ENCODE results near the gene FGFBP2. TPM values are rescaled to one million over a fixed set of nuclear protein-coding genes. Genes with fewer than 3 reads are reported as not detected.

Gene FGFBP2
- total RNA-seq, 1 experiment from 2014 or later = not detected

DNA sequence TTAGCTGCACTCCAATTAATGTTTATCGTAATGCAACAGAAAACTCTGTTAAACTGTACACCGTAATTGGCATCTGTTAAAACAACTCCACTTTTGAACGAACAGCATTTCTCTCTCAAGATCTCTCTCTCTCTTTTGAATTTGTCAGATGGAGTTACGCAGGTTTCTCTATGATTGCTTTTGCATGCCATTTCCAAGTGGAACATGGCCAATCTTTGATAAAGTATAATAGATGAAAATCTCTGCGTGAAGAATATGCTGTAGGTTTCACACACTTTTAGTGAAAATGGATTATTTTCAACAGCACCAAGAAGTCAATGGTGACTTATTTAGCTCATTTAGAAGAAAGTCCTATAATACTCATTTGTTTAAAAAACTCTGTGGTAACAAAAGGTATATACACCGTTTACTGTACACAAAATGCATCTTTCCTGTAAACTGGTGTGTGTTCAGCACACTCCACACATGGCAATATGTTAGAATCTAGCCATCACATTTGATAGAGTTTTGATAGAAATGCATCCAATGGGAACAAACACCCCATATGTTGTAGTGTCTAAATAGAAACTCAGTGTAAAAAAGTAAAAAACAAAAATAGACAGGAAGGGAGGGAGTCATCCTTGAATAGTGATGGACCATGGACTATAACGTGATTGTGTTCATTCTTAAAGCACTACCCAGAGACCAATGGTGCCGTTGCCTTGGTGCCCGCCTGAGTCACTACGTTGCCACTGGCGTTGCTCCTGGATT, 5.8 kb upstream of the FGFBP2 start:
- DNase-seq (ENCODE audit: low read depth) = no peak

DNA sequence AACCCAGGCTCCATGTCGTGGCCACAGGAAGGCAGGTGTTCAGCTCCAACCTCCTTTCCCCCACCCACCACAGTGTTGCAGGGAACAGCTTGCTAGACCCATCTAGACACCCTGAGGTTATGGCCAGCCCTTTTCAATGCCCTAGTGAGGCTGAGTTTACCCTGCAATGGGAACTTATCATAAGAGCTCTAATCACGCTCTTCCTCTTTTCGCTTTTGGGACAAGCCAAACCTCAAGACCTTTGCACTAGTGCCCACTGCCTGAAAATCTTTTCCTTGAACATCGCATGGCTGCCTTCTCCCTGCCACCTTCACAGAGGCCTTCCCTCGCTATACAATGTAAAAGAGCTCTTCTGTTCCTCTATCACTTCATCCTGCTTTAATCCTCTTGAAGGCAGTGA, 2.4 kb upstream of the FGFBP2 start:
- DNase-seq (ENCODE audit: low read depth) = no peak

DNA sequence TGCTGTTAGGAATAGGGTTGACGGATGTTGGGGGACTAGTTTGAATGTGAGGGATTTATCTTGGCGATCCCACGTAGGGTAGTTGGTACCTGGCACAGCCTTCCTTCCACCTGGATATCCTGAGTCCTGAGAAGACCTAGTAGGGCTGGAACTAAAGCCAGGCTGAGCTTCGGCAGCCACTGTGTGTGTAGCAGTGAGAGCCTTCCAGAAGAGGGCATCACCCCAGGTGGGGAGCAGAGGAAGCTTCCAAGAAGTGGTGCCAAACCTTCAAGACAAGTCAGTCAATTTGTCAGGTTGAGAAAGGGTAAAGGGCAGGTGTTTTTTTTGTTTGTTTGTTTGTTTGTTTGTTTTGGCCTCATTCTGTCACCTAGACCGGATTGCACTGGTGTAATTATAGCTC, 1.2 kb upstream of the FGFBP2 start:
- DNase-seq (ENCODE audit: low read depth) = peak; percentile 15

GRCh38 chr4:15963576-15963975, 601 bp upstream of the FGFBP2 start:
- DNase-seq (ENCODE audit: low read depth) = no peak

- no peak for DNase-seq (ENCODE audit: low read depth)
These were observed 1.0 kb downstream of the FGFBP2 start for GRCh38 chr4:15961781-15962510.

GRCh38 chr4:15958562-15958961, 4.4 kb downstream of the FGFBP2 start:
- no peak for DNase-seq (ENCODE audit: low read depth)

- peak; percentile 72 for DNase-seq (ENCODE audit: low read depth)
These were observed 6.7 kb downstream of the FGFBP2 start for GRCh38 chr4:15956179-15956850.

GRCh38 chr4:15955670-15956069, 7.3 kb downstream of the FGFBP2 start:
- DNase-seq (ENCODE audit: low read depth) = peak; percentile 38

- peak; percentile 4 for DNase-seq (ENCODE audit: low read depth)
These were observed 9.3 kb downstream of the FGFBP2 start for GRCh38 chr4:15953625-15954024.

- DNase-seq (ENCODE audit: low read depth) = no peak
These were observed 11.2 kb downstream of the FGFBP2 start for GRCh38 chr4:15951781-15952180.

GRCh38 chr4:15948826-15949225, 14.1 kb downstream of the FGFBP2 start:
- no peak for DNase-seq (ENCODE audit: low read depth)

DNA sequence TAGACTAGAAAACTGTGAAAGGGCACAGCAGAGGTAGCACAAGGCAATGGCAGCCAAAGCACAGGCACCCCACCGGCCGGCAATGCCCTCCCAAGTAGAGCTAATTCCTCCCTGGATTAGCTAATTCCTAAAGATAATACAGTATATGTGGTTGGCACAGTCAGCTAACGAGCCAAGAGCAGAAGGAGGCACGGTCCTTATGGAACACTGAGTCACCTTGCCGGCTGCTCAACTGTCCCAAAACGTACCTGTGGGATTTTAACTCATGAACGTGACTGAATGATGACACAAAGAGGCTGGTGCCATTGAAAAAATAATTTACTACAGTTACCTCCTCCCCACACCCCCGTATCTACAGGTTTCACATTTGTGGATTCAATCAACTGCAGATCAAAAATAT, 15.3 kb downstream of the FGFBP2 start:
- DNase-seq (ENCODE audit: low read depth) = no peak

- DNase-seq (ENCODE audit: low read depth) = no peak
These were observed 17.5 kb downstream of the FGFBP2 start for GRCh38 chr4:15945516-15945915.

GRCh38 chr4:15944895-15945294, 18.1 kb downstream of the FGFBP2 start:
- no peak for DNase-seq (ENCODE audit: low read depth)

- DNase-seq (ENCODE audit: low read depth) = no peak
These were observed 20.7 kb downstream of the FGFBP2 start for GRCh38 chr4:15942283-15942682.

GRCh38 chr4:15938640-15939039, 24.3 kb downstream of the FGFBP2 start, which contains the start of gene FGFBP1:
TSS of gene FGFBP1 (minus strand) at chr4:15938740. CDS start at chr4:15936632, 2,108 bp downstream.
- DNase-seq (ENCODE audit: low read depth) = no peak

GRCh38 chr4:15938182-15938581, 24.8 kb downstream of the FGFBP2 start:
- peak; percentile 52 for DNase-seq (ENCODE audit: low read depth)

GRCh38 chr4:15936495-15936894, 26.5 kb downstream of the FGFBP2 start:
- no peak for DNase-seq (ENCODE audit: low read depth)

- DNase-seq (ENCODE audit: low read depth) = no peak
These were observed 27.2 kb downstream of the FGFBP2 start for GRCh38 chr4:15935504-15936402.

GRCh38 chr4:15934259-15934658, 28.7 kb downstream of the FGFBP2 start:
- no peak for DNase-seq (ENCODE audit: low read depth)

DNA sequence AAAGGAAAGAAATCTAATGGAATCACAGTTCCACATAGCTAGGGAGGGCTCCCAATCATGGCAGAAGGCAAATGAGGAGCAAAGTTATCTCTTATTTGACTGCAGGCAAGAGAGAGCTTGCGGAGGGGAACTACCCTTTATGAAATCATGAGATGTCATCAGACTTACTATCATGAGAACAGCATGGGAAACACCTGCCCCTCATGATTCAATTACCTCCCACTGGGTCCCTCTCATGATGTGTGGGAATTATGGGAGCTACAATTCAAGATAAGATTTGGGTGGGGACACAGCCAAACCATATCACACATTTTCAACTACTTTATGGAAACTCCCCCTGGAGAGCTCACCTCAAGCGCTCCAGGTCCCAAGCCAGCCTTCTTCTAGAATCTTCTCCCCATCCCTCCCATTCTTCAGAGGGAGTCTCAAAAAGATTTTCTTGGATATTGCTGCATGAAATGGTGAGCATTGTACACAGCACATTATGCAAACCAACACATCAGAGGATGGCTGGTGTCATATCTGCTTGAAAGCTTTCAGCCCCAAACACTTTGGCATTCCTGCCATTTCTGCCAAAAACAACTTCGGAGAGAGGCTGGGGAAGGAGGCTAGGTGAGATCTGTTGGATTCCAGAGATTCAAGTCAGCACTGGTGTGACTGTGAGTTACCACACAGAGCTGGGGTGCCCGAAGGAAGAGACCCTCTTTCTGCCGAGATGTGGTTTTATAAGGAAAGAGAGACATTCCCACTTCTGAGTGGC, 31.3 kb downstream of the FGFBP2 start:
- DNase-seq (ENCODE audit: low read depth) = no peak

Measured in M059J (cell line).